ENCODE results near the gene VGF. TPM values are rescaled to one million over a fixed set of nuclear protein-coding genes. Genes with fewer than 3 reads are reported as not detected.

VGF gene
- total RNA-seq, 1 experiment from 2014 or later = 10.3 TPM

GRCh38 chr7:101165958-101166647, 734 bp upstream of the VGF start:
- no peak for DNase-seq (ENCODE audit: low read depth)

GRCh38 chr7:101164071-101164840, 1.1 kb downstream of the VGF start:
- peak; percentile 87 for DNase-seq (ENCODE audit: low read depth)

DNA sequence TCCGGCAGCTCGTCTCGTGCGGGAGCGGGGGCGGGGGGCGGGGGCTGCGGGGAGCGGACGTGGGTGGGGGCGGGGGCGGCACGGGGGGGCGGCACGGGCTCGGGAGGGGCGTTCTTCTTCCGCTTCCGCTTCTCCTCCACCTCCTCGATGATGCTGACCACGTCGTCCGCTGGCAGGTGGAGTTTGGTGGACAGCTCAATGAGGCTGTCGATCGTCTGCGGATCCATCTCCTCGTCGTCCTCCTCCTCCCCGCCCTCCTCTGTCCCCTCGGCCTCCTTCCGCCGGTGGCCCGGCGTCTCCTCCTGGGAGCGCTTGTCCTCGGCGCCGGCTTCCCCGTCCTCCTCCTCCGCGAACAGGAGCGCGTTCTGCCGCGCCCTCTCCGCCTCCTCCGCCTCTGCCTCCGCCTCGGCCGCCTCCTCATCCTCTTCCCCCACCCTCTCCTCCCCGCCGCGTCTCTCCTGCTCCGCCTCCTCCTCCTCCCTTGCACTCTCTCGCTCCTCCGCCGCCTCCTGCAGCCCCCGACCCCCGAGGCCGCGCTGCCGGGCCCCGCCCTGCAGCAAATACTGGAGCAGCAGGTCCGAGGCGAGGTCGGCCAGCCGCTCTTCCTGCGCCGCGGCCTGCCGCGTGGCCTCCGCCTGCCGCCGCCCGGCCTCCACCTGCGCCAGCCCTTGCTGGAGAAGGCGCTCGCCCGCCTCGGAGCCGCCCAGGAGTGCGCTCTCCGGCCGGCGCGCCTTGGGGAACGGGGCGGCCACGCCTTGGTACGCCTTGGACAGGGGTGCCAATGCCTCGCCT, 1.9 kb downstream of the VGF start:
- peak; percentile 77 for DNase-seq (ENCODE audit: low read depth)

- peak; percentile 92 for DNase-seq (ENCODE audit: low read depth)
Observed at GRCh38 chr7:101162551-101163278, 2.7 kb downstream of the VGF start.

DNA sequence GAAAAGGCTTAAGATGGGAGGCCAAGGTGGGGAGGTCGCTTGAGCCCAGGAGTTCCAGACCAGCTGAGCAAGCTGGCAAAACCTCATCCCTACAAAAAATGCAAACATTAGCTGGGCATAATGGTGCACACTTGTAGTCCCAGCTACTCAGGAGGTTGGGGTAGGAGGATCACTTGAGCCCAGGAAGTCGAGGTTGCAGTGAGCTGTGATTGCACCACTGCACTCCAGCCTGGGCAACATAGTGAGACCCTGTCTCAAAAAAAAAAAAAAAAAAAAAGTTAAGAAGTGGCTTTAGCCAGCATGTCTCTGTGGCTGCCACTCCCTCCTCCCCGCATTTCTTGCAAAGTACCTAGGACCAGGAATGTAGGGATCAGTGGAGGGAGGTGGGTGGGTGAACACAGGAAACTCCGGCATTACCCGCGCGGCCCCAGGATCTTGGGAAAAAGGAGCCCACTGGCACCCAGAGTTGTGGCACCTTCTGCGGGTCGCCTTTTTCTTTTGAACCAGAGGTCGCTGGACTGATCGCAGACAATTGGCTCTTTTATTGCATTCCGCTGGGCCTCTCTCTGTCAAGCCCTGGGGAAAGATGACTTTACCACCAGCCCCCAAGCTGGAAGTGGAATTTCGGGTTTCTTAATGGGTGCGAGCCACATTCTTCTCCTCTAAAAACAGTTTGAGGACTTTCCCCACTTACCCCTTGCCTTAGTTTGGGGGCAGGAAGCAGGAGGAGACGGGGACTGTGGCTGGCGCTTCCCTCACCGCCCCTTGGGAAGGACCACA, 3.5 kb downstream of the VGF start:
- DNase-seq (ENCODE audit: low read depth) = no peak

GRCh38 chr7:101160910-101161309, 4.5 kb downstream of the VGF start:
- DNase-seq (ENCODE audit: low read depth) = no peak

- DNase-seq (ENCODE audit: low read depth) = peak; percentile 86
Observed at GRCh38 chr7:101159696-101160674, 5.4 kb downstream of the VGF start.

- no peak for DNase-seq (ENCODE audit: low read depth)
Observed at GRCh38 chr7:101156866-101157589, 8.3 kb downstream of the VGF start.

- DNase-seq (ENCODE audit: low read depth) = no peak
Observed at GRCh38 chr7:101156277-101156676, 9.1 kb downstream of the VGF start.

- DNase-seq (ENCODE audit: low read depth) = no peak
Observed at GRCh38 chr7:101155303-101155702, 10.1 kb downstream of the VGF start.

- DNase-seq (ENCODE audit: low read depth) = no peak
Observed at GRCh38 chr7:101154693-101155102, 10.7 kb downstream of the VGF start.

DNA sequence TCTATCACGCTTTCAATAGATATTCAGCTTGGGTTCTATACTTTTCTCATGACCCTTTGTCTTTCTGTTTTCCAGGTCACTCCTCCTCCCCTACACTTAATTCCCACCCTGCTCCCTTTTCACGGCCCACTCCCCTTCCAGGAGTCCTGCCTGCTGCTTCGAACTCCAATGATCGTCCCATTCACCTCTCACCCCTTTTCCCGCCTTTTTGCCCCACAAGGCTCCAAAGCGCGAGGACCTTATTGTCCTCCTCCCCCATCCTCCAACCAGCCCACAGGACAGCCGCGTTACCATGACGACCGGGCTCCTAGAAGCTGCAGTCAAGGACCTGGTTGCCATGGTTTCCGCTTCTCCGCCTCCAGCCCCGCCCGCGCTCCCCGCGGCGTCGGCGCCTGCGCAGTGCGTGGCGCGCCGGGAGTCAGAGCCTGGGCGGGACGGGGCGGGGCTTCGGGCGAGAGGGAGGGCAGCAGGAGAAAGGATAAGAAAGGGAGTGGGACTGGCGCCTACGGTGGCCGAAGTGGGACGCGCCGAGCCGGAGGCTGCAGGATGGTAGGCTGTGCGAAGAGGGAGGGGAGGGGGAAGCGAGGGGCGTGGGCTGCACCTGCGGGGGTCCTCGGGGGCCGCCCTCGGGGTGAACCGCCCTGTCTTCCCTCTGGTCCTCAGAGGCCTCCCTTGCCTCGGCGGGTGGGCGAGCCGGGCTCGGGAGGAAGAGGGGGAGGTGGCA, 11.2 kb downstream of the VGF start, which contains the start of gene AP1S1:
Gene AP1S1 (plus strand): TSS at position 508 of the 724 bp plus-strand sequence. CDS start 39 bp downstream, at position 547.
- peak; percentile 99 for DNase-seq (ENCODE audit: low read depth)

GRCh38 chr7:101151908-101152651, 13.3 kb downstream of the VGF start:
- DNase-seq (ENCODE audit: low read depth) = no peak

DNA sequence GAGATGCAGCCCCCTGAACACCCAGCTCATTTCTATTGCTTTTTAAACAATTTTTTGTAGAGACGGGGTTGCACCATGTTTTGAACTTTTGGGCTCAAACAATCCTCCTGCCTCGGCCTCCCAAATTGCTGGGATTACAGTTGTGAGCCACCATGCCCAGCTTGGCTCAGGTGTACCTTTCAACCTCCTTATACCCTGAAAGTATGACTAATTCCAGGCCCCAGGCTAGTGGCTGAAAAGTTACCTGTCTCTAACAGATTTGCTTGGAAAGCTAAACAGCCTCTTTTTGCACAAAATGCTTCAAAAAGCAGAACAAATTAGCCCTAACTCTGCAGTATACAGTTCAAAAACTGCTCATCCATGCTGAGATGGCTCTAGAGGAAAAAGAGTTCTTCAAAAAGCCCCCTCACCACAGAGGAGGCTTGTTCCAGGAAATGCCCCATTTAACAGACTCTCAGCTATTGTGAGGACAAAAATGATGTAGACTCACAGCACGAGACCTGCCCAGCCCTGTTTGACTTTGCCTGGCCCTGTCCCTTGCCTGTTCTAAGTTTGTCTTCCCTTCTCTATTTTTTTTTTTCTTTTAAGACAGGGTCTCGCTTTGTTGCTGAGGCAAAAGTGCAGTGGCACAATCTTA, 24.5 kb downstream of the VGF start:
- DNase-seq (ENCODE audit: low read depth) = no peak

- DNase-seq (ENCODE audit: low read depth) = no peak
Observed at GRCh38 chr7:101140339-101140699, 25.1 kb downstream of the VGF start.

- peak; percentile 100 for DNase-seq (ENCODE audit: low read depth)
Observed at GRCh38 chr7:101138213-101138870, 27.0 kb downstream of the VGF start.

Measured in Daoy (cell line).